Astrocyte of the hippocampus (primary cell): ENCODE results near the gene ACD.
"Not testable (repeated sequence)": the region's sequence is repeated elsewhere in the genome, so short reads cannot be mapped to it uniquely, and the experiment has no call there.

Source experiments
- DNase-seq: peaks from one replicate; pipeline ENCODE4 v3.0.0; 2011; ENCODE audit warnings: low read depth, low spot score

The ACD gene

DNA sequence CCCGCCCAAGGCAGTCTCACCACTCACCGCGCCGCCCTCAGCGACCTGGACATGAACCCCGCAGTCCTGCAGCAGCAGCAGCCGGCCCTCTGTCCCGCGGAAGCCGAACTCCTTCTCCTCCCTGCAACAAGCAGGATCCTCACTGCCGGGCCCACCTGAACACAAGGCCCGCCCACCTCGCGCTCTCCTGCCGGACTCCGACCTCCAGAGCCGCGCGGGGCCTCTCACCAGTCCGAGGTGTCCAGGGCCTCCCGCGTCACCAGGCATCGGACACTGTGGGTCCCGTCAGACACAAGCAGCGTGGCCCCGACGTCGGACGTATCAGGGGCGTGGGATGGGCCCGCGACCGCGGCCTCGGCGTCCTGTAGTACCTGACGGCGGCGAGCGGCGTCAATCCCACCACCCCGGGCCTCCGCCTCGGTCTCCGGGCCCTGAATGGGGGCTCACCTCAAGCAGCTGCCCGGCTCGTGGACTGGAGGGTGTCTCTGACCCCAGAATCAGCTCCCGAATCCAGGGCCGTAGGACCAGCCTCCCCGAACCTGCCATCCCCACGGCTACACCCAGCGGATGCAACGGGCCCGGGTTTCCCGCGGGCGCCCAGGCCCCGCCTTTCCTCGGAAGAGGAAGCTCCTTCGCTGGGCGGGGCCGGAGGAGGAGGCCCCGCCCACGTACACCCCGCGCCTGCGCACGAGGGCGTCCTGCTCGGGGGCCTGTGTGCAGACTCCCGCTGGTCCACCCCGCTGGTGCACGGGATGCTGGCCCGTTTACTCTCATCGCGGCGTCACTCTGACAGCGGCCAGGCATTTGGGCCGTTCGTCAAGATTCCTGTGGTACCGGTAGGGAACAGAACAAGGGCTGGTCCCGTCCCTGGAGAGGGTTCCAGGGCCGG, at the start of gene ACD:
TSS of gene ACD (minus strand) at position 586 of the 889 bp plus-strand sequence. CDS start at position 546, 40 bp downstream.
- peak; percentile 97 for DNase-seq

DNA sequence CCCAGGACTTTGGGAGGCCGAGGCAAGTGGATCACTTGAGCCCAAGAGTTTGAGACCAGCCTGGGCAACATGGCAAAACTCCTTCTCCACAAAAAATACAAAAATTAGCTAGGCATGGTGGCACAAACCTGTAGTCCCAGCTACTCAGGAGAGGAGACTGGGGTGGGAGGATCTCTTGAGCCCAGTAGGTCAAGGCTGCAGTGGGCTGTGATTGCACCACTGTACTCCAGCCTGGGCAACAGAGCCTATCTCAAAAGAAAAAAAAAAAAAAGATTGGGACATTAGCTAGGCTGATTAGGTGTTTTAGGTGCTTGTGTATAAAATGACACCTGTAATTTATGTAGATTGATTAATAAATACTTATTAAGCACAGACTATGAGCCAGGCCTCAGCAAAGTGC, 49.0 kb upstream of the ACD start:
- DNase-seq: no peak

DNA sequence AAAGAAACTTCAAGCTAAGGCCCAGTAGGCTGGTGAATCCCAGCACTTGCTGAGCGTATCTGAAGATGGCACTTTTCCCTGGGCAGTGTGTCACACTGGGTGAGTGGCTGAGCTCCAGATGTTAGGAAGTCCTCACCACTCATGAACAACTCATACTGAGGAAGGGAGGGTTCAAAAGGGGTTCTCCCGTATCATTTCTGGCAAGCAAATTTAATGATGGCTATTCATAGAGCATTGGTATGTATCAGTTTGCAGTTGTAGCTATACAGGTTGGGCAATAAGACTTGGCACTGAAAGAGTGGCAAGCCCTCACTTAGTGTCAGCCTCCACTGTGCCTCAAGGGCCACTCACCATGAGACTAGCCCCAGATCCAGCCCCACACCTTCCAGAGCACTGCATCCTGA, 48.3 kb upstream of the ACD start:
- DNase-seq: no peak

DNA sequence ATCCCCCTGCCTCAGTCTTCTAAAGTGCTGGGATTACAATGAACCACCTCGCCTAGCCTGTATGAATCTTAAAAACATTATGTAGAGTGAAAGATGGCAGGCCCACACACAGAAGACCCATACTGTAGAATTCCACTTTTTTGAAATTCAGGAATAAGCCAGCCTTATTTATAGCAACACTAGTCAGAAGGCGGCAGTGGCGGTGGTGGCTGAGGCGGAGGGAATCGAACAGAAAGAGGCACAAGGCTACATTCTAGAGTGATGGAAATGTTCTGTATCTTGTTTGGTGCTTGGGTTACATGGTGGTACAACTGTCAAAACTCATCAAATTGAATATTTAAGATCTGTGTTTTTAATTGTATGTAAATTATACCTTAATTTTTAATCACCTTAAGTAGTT, 47.7 kb upstream of the ACD start:
- DNase-seq: no peak

DNA sequence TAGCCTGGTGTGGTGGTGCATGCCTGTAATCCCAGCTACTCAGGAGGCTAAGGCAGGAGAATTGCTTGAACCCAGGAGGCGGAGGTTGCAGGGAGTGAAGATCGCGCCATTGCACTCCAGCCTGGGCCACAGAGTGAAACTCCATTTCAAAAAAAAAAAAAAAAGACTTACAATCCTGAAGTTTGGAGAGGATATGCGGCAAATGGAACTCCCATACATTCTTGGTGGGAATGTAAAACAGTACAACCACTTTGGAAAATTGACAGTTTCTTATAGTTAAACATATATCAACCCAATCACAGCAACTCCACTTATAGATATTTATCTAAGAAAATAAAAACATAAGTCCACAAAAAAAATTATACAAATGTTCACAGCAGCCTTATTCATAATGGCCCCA, 47.1 kb upstream of the ACD start:
- DNase-seq: no peak

DNA sequence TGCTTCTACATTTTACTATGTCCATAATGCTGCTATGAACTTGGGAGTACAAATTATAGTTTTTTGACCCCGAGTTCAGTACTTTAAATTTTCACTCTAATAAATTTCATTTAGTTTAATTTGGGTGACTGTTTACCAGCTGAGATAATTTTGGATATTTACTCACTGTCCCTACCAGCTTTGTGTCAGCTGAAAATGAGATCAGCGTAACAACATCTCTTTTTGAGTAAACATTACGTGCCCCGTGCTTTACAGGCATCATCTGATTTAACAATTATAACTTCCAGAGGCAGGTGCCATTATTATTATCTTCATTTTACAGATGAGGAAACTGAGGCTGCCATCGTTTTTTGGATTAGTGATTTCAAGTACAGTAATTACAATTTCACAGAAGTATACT, 44.0 kb upstream of the ACD start:
- DNase-seq: no peak

DNA sequence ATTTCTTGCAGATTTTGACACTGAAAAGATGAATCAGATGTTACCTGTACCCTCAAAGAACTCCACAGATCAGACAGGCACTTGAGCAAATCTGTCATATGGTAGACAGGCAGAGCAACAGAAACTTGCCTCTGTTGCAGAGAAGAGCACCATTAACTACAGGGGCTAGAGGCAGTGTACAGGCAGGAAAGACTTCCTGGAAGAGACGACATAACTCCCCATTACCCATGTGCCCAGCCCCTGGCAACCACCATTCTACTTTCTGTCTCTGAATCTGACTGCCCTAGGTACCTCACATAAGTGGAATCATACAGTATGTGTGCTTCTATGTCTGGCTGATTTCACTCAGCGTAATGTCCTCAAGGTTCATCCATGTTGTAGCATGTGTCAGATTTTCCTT, 43.6 kb upstream of the ACD start:
- DNase-seq: no peak

DNA sequence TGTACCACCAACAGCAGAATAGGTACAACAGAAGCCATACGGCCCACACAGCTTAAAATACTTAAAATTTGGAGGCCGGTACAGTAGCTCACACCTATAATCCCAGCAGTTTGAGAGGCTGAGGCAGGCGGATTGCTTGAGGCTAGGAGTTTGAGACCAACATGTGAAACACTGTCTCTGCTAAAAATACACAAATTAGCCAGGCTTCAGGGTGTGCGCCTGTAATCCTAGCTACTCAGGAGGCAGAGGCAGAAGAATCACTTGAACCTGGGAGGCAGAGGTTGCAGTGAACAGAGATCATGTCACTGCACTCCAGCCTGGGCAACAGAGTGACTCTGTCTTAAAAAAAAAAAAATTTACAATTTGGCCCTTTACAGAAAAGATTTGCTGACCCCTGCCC, 42.1 kb upstream of the ACD start:
- no peak for DNase-seq

DNA sequence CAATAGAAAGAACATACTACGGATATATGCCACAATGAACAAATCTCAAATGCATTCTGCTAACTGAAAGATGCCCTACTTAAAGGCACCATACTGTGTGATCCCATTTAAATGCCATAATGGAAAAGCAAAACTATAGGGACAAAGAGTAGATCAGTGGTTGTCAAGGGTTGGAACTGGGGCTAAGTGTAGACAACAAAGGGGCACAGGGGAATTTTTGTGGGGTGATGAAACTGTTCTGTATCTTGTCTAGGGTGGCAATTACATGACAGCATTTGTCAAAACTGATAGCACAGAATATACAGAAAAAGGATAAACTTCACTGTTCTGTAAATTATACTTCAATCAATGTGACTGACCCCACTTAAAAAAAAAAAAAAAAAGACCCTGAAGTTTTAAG, 41.4 kb upstream of the ACD start:
- no peak for DNase-seq

DNA sequence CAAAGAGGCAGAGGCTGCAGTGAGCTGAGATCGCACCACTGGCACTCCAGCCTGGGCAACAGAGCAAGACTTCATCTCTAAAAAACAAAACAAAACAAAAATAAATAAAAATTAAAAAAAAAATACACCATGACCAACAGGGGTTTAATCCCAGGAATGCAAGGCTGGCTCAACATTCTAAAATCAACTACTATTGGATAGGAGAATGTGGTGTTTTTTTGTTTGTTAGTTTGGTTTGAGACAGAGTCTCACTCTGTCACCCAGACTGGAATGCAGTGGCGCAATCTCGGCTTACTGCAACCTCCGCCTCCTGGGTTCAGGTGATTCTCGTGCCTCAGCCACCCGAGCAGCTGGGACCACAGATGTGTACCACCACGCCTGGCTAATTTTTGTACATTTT, 39.2 kb upstream of the ACD start:
- DNase-seq: no peak

DNA sequence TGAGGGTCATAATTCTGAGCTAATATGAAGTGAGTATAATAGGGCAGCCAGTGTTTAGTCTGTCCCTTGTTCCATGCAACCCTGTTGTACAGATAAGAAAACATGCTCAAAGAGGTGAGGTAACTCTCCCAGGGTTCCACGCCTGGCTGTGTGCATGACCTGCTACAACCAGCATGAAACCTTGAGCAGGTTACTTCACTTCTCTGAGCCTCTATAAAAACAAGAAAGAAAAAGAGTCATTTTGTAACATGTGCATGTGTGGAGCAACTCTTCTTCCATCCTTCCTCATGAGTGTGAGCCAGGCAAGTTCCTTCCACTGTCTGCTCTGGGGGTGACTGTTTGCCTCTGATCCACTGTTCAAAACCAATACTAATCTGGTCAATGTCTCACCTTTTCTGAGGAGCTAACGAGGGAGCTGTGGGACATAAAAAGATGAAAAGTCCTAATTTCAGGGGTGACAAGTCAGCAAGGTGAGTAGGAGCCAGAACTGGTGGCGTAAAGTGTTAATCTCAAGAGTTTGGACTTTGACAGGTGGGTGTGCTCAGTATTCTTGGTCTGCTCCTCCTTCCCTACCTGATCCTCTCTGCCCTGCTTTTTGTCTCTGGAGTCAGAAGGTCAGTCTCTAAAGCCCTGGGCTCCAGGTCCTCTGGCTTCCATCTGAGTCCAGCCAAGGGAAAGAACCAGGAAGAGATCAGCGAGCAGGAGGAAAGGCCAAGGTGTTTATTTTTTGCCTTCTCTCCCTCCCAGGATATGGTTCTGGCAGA, 37.5 kb upstream of the ACD start:
- no peak for DNase-seq

DNA sequence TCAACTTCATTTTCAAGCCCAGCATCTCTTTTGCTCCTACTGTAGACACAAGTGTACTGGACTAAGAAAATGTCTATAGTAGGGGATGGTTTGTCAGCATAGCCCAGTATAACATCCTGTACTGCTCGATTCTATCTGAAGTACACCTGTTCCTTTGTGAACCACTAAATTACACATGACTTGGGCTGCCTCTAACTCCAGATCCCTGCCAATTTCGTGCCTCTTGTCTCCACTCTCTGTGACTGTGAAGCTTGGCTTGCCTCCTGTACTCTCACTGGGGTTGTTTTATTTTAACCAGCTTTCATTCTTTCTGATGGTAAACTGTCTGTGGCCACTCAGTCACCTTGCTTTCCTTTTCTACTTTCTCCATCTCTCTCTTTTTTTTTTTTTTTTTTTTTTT, 34.6 kb upstream of the ACD start:
- DNase-seq: no peak

DNA sequence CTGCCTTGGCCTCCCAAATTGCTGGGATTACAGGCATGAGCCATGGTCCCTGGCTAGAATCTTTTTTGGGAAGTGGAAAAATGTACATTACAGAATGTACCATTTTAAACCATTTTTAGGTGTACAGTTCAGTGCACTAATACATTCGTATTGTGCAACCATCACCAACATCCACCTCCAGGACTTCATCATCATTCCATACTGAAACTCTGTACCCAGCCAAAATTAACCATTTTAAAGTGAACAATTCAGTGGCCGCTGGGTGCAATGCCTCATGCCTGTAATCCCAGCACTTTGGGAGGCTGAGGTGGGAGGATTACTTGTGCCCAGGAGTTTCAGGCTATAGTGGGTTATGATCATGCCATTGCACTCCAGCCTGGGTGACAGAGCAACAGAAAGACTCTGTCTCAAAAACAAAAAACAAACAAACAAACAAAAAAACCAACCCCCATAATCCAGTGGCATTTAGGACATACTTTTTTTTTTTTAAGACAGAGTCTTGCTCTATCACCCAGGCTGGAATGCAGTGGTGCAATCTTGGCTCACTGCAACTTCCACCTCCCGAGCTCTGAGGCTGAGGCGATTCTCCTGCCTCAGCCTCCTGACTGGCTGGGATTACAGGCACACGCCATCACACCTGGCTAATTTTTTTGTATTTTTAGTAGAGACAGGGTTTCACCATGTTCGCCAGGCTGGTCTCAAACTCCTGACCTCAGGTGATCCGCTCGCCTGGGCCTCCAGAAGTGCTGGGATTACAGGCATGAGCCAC, 33.6 kb upstream of the ACD start:
- DNase-seq: not testable (repeated sequence)

DNA sequence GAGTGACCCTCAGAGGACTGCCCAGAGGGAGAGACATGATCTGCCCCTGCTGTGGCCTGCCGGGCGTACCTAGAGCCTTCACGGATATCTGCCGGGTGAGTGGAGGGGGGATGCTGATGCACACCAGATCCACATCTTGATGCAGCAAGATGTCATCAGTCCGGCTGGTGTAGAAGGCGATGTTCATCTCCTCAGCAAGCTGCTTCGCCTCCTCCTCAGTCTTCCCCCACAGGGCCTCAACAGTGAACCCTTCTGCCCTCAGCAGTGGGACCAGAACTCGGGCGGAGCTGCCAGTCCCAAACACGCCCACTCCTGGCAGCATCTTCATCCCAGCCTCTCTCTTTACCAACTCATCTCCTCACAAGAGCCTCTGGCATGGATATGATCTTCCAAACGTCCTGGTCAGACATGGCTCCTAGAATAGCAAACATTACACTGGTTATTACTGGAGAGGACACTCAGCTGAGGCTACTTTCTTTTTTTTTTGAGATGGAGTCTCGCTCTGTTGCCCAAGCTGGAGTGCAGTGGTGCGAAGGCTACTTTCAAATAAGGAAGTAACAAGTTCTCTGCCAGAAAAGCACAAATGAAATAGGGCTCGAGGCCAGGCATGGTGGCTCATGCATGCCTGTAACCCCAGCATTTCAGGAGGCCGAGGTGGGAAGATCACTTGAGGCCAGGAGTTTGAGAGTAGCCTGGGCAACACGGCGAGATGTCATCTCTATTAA, 25.5 kb upstream of the ACD start:
- no peak for DNase-seq

DNA sequence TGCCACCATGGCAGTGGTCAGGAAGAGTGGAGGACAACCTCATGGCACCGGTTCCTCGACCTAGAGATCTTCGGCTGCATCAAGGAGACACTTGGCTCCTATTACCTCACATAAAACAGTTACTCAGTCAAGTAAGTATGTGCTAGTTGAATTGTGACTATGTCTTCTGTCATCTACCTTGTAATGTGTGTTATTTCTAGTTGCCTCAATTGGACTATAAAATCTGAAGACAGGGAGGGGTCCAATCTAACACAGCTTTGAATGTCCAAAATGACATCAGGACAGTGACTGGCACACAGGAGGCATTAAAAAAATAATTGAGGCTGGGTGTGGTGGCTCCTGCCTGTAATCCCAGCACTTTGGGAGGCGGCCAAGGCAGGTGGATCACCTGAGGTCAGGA, 23.7 kb upstream of the ACD start:
- DNase-seq: no peak

DNA sequence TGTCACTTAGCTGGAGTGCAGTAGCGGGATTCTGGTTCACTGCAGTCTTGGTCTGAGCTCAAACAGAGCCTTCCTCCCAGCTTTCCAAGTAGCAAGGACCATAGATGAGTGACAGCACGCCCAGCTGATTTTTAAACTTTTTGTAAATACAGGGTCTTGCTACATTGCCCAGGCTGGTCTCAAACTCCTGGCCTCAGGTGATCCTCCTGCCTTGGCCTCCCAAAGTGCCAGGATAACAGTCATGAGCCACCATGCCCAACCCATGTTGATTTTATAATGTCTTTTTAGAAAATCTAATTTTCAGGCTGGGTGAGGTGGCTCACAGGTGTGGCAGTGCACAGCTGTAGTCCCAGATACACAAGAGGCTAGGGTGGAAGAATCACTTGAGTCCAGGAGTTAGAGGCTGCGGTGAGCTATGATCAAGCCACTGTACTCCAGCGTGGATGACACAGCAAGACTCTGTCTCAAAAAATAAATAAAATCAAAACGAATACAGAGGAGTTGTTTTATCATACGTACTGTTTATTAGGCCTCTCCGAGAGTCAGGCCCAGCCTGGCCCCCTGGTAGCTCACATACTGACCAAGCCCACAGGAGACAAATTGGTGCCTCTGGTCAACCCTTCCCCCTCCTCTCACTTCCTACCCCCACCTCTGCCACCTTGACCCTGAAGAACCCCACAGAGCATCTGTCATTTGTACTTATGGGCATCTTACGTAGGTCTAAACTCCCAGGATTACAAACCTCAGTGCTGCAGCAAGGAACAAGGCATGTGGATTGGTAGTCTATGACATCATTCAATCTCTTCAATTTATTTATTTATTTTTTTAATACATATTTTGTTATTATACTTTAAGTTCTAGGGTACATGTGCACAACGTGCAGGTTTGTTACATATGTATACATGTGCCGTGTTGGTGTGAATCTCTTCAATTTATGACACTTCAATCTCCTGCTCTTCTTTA, 20.2 kb upstream of the ACD start:
- DNase-seq: no peak

DNA sequence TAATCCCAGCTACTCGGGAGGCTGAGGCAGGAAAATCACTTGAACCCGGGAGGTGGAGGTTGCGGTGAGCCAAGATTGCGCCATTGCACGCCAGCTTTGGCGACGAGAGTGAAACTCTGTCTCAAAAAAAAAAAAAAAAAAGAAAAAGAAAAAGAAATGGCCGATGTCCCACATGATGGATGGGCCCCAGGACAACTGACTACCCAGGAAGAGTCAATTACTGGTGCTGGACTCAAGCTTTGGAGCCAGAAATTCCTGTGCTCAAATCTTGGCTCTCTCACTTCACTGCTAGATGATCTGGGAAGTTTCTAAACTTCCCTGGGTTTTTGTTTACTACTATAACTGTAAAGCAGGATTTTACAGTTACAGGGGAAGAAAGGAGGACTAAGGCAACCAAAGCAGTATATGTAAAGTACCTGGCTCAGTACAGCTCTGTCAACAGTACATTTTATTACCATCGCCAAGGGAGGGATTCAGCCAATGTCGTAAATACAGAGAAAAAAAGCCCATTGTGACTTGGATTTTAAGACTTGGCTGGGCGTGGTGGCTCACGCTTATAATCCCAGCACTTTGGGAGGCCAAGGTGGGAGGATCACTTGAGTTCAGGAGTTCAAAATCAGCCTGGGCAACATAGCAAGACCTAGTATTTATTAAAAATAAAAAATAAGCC, 18.4 kb upstream of the ACD start:
- DNase-seq: no peak

DNA sequence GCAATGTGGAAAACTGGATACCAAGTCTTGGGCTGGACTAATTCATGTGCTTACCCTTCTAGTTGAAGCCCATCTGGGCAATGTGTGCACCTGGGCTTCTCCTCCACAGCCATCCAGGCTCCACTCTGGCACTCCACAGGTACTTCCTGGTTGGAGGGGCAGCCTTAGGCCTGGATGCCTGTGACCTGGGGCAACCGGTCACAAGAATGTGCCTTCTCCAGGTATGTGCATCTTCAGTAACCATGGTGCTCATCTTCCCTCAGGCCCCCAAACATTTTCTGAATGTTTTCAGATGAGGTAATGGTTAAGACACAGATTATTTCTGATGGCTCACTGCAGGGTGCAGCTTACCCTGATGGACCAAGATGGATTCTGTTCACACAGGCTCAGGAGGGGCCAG, 17.7 kb upstream of the ACD start:
- DNase-seq: no peak

DNA sequence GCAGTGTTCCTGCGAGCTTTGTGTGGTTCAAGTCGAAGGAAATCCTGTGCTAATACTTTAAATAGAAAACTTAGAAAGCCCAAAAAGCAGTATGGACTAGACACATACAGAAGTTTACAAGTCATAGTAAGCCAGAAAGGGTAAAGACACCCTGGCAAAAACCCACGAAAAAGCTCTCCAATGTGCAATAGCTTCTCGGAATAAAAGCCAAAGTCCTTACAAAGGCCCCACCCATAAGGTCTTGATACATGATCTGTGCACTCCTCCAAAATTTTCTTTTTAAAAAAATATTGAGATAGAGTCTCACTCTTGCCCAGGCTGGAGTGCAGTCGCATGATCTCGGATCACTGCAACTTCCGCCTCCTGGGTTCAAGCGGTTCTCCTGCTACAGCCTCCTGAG, 16.9 kb upstream of the ACD start:
- DNase-seq: no peak

DNA sequence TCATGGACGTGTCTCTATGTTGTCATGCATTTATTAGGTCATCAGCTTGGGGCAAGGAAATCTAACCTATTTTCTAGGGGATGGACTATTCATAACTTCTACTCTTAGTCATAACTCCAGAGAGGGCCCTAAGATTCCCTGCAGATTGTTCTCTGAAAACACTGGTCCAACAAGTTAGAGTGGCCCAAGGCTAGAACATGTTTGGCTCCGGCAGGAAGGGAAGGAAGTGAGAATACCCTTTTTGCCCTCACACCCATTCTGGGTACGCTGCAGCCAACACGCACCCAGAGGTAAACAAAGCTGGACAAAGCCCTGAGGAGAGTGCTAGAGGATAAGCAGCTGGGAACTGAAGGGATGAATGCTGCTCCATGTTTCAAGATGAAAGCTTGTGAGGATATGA, 16.5 kb upstream of the ACD start:
- DNase-seq: no peak
